Thymus (tissue), 11 donors: ENCODE results near the gene TIAL1. TPM values are rescaled to one million over a fixed set of nuclear protein-coding genes. Genes with fewer than 3 reads are reported as not detected.

Experiments used
- DNase-seq, 9 donors: peaks; one replicate each; pipeline ENCODE4 v3.0.0-alpha.2; 2013; ENCODE audit warnings: low spot score in 9 of 9, low read depth in 6 of 9, missing footprints in 1 of 9
- H3K27ac ChIP-seq, 2 donors: one replicate each; pipeline ENCODE4 v1.5.1; 2013; ENCODE audit warnings: control low read depth in 1 of 2, low read depth in 1 of 2, low read length in 1 of 2, mild to moderate bottlenecking in 1 of 2, moderate library complexity in 1 of 2
- H3K27me3 ChIP-seq, 2 donors: one replicate each; pipeline ENCODE4 v1.5.1; 2013; ENCODE audit warnings: low read length in 1 of 2; ENCODE audit not compliant: control insufficient read depth in 2 of 2, insufficient read depth in 1 of 2
- H3K36me3 ChIP-seq, 2 donors: one replicate each; pipeline ENCODE4 v1.5.1; 2013; ENCODE audit warnings: low read length in 1 of 2, mild to moderate bottlenecking in 1 of 2, moderate library complexity in 1 of 2; ENCODE audit not compliant: control insufficient read depth in 2 of 2, insufficient read depth in 2 of 2
- H3K4me1 ChIP-seq, 2 donors: one replicate each; pipeline ENCODE4 v1.5.1; 2013; ENCODE audit warnings: low read length in 2 of 2; ENCODE audit not compliant: control insufficient read depth in 2 of 2, insufficient read depth in 2 of 2
- H3K4me3 ChIP-seq, 2 donors: one replicate each; pipeline ENCODE4 v1.5.1; 2013; ENCODE audit warnings: low read length in 2 of 2, control low read depth in 1 of 2, mild to moderate bottlenecking in 1 of 2
- H3K9me3 ChIP-seq, 2 donors: one replicate each; pipeline ENCODE4 v1.5.1; 2013; ENCODE audit warnings: low read length in 1 of 2, mild to moderate bottlenecking in 1 of 2; ENCODE audit not compliant: control insufficient read depth in 2 of 2, insufficient read depth in 1 of 2
- WGBS: extraction: QIAGEN DNeasy Blood & Tissue Kit; methylation state at CpG from one replicate; pipeline ENCODE4 v1.1.7; 2013; 5-methylcytosine and 5-hydroxymethylcytosine counted together
- polyA plus RNA-seq: library from polyadenylated mRNA; stranded (reverse); fragments of 200-250 nt; gene quantifications from one replicate; pipeline ENCODE4 v1.2.3, GENCODE V29; 2013
- total RNA-seq: library from RNA; stranded (reverse); fragments of 120-200 nt; gene quantifications from one replicate; pipeline ENCODE4 v1.2.4, GENCODE V29; 2013
- donor health status: healthy.

TIAL1 gene
- total and polyA plus RNA-seq, 2 donors: 42.6 to 128 TPM

DNA sequence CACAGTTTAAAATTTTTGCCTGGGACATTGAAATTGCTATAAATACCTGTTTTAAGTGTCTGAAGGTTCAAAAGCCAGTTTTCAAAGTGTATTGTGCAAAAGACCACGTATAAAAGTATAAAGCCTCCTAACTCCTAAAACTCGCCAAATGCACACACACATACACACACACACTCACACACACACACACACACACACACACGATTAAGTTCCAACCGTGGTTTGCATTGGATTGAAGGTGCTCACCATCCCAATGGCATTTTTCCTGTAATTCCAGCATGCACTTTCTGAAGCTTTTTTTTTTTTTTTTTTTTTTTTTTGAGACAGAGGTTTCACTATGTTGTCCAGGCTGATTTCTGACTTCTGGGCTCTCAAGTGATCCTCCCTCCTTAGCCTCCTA lies 51.5 kb downstream of the TIAL1 start:
- Histone ChIP-seq H3K9me3 (no peaks in the 10 kb centered on the region), H3K36me3 (no peaks in the 10 kb centered on the region), H3K4me3 (no peak overlapping the region), H3K27ac (no peak overlapping the region), H3K27me3 (peaks cover 0 to 7% of the 10 kb centered on the region in 2 donors), H3K4me1 (peaks cover 2 to 23% of the 10 kb centered on the region in 2 donors)
- no peak for DNase-seq
- WGBS: 77% methylated on average over 4 of the region's 4 CpGs

DNA sequence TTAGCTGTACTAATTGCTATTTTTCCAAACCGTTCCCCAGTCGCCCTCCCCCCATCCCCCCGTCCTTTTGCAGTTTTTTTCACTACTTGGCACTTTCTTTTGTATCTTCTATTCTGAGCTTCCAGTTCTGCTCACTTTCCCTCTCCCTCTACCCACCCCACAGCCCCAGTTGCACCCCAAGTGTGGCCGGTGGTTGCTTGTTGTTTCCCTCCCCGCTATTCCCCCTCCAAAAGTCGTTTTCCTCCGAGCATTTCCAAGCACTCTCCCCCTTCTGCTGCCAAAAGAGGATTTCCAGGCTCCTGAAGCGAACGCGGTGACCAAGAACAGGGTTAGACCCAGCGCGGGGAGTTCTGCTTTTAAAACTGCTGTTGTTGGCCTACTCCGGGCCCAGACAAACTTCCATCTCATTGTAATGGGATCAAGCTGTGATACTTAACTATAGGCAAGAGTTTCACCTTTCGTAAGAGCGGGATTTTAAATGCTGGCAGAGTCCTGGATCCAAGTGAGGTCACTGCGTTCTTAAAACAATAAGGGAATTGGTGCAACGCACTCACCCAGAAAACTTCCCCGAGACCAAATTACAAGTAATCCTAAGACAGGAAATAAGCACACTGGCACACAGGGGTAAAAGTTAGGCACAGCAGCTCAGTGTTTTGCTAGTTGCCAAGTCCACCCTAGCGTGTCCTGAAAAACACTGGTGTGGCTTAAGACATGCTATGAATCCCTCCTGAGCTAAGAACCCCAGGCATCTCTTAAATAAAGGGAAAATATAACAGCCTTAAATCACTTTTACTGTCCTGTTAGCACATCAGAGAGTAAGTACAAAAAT lies 52.7 kb downstream of the TIAL1 start:
- 81% methylated on average over 19 of the region's 19 CpGs for WGBS
- Histone ChIP-seq H3K9me3 (no peaks in the 10 kb centered on the region), H3K27me3 (peaks cover 0 to 7% of the 10 kb centered on the region in 2 donors), H3K27ac (no peak overlapping the region), H3K4me3 (peak overlapping the region; percentile 95 to 98), H3K4me1 (peaks cover 10 to 35% of the 10 kb centered on the region in 2 donors), H3K36me3 (peaks cover 0 to 3% of the 10 kb centered on the region in 2 donors)
- no peak for DNase-seq

DNA sequence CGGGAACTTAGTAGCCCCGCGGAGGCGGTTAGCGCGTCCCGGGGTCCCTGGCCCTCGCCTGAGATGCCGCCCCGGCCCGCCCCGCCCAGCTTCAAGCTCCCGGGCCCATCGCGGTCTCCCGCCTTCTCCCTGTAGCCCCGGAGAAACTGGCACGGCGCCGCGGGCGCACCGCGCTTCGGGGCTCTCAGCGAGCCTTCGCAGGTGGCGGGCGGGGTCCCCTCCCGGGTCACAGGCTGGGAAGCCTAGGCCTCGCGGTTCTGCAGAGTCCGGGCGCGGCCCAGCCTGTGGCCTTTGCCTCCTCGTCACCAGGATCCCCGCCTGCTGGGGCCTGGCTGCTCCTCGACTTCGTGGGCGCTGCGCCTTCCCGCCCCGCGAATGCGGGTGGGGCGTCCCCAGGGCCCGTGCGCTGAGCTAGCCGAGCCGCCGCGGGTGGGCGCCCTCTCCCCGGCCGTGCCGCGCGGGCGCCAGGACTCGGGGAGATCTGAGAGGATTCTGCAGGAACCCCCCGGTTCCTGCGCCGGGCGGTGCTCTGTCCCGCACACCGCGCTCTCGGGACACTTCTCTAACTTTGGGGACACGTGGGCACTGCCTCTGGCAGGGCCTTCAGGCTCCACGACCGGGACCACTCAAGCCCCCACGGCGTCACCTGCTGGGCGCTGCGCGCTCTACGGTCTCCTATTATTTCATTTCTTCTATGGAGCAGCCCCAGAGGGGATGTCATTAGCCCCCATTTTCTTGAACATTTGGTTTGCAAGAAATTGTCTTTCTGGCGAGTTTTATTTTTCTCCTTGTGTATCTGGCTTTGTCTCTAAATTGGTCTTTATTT lies 53.6 kb downstream of the TIAL1 start:
- peak in 7 of 9 donors; percentile 34 to 83 (median 58) for DNase-seq
- H3K27ac ChIP-seq: peak overlapping the region; percentile 60 to 86
- H3K4me3 ChIP-seq: peak overlapping the region; percentile 95 to 98
- peaks cover 18 to 41% of the 10 kb centered on the region in 2 donors for H3K4me1 ChIP-seq
- H3K9me3 ChIP-seq: no peaks in the 10 kb centered on the region
- H3K36me3 ChIP-seq: peaks cover 0 to 3% of the 10 kb centered on the region in 2 donors
- H3K27me3 ChIP-seq: peaks cover 0 to 7% of the 10 kb centered on the region in 2 donors
- whole genome bisulfite sequencing: under 1% methylated on average over 78 of the region's 78 CpGs

DNA sequence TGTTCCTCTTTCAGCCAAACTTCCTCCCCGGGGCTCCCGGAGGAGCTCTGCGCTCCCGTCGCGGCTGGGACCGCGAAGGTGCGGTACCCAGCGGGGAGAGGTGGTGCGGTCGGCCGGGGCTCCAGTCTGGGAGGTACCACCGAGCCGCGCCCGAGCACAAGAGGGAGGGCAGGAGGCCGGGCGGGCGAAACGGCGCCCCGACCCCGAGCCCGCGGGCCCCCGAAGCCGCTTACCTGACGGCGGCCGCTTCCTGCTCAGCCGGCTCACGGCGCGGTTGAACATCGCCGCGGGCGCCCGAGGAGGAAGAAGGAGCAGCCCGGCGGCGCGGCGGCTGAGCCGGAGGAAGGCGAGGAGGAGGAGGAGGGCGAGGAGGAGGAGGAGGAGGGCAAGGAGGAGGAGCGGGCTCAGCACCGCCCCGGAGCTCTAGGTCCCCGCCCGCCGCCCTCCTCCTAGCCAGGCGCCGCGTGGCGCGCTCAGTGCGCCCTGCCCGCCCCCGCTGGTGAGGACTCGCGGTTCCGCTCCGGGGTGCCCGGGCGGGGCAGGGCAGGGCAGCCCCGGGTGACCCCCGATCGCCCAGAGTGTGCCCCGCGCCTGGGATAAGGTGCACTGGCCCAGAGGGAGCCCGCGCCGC lies 54.3 kb downstream of the TIAL1 start, which contains the start of gene RGS10:
RGS10 (minus strand) TSS at position 363 of the 631 bp plus-strand sequence; CDS start at position 282, 81 bp downstream.
- peak in 8 of 9 donors; percentile 68 to 94 (median 84) for DNase-seq
- Histone ChIP-seq H3K36me3 (peaks cover 3 to 4% of the 10 kb centered on the region in 2 donors), H3K27me3 (peaks cover 0 to 7% of the 10 kb centered on the region in 2 donors), H3K4me3 (peak within 1 kb of the TSS; percentile 95 to 98), H3K9me3 (no peaks in the 10 kb centered on the region), H3K27ac (peak within 1 kb of the TSS; percentile 79 to 86), H3K4me1 (peaks cover 24 to 47% of the 10 kb centered on the region in 2 donors)
- WGBS: under 1% methylated on average over 76 of the region's 76 CpGs

DNA sequence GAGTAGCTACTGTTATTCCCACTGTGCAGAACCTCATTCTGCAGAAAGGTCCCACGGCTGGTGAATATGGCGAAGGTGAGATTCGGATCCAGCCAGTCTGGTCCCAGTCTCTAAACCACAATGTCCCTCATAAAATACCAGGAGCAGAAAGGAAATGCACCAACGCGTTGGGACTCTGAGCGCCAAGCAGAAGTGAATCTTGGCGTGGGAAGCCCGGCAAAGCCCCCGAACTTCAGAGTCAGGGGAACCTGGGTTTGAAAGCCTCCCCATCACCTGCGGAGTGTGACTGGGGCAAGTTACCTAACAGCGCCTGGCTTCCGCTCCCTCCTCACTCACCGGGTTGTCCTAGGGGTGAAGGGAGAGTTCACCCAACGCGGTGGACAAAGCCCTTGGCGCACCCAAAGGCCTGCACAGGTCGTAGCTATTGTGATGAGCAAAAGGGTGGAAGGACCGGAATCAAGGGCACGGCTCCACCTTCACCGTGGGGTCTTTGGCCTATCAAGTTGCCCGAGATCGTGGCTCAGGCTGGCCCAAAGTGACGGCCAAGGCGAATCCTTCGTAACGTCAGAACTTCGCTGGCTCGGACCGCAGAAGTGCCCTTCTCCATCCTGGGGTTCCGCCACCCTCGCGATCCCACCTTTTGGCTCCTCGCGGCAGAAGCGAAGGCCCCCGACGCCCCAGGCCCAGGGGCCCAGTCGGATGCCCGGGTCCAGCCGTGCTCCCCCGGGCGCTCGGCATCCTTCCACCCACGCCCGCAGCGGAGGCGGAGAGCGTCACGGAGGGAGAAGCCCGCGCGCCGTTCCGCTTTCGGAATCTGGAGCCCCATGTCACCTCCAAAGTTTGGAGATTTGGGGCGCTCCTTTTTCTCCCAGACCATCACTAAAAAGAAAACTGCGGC lies 55.1 kb downstream of the TIAL1 start:
- no peaks in the 10 kb centered on the region for H3K9me3 ChIP-seq
- peak in 3 of 9 donors; percentile 40 to 58 (median 42) for DNase-seq
- H3K27ac ChIP-seq: peak overlapping the region; percentile 79 to 86
- H3K4me1 ChIP-seq: peaks cover 30 to 55% of the 10 kb centered on the region in 2 donors
- H3K36me3 ChIP-seq: peaks cover 6 to 8% of the 10 kb centered on the region in 2 donors
- H3K4me3 ChIP-seq: peak overlapping the region; percentile 95 to 98
- WGBS: 10% methylated on average over 57 of the region's 57 CpGs
- peaks cover 0 to 7% of the 10 kb centered on the region in 2 donors for H3K27me3 ChIP-seq

DNA sequence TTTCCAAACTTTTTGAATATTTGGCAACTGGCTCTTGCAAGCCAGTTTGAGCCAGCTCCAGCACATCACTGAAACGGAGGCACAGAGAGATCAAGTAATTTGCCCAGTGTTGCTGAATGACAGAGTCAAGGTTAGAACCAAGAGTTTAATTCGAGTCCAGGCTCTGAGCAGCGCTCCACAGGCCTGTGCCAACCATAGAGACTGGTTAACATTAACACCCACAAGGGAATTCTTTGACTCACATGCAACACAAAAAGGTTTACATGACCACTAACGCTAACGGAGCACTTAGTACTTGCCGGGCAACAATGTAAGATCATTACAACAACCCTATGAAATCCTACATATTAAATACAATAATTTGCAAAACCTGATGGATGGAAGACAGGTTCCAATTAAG lies 55.7 kb downstream of the TIAL1 start:
- DNase-seq: peak in 1 of 9 donors; percentile 50
- H3K27ac ChIP-seq: peak overlapping the region; percentile 1 to 79
- 72% methylated on average over 6 of the region's 6 CpGs for WGBS
- peaks cover 10 to 14% of the 10 kb centered on the region in 2 donors for H3K36me3 ChIP-seq
- H3K4me1 ChIP-seq: peaks cover 37 to 62% of the 10 kb centered on the region in 2 donors
- peak overlapping the region; percentile 95 to 98 for H3K4me3 ChIP-seq
- H3K27me3 ChIP-seq: peaks cover 0 to 7% of the 10 kb centered on the region in 2 donors
- H3K9me3 ChIP-seq: no peaks in the 10 kb centered on the region

DNA sequence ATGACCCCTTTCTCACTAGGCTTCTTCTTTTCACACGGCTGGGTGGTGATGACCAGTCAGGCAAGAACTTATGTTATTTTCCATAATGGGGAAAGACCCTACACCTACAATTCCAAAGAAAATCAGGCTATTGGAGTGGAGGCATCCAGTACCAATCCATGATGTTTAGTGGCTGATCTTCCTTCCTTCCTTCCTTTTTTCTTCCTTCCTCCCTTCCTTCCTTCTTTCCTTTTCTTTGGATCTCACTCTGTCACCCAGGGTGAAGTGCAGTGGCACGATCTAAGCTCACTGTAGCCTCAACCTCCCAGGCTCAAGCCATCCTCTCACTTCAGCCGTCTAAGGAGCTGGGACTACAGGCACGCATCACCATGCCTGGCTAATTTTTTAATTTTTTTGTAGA lies 56.7 kb downstream of the TIAL1 start:
- no peaks in the 10 kb centered on the region for H3K9me3 ChIP-seq
- peaks cover 44 to 70% of the 10 kb centered on the region in 2 donors for H3K4me1 ChIP-seq
- peak overlapping the region; percentile 95 to 98 for H3K4me3 ChIP-seq
- H3K27me3 ChIP-seq: peaks cover 0 to 7% of the 10 kb centered on the region in 2 donors
- no peak for DNase-seq
- no peak overlapping the region for H3K27ac ChIP-seq
- peaks cover 10 to 17% of the 10 kb centered on the region in 2 donors for H3K36me3 ChIP-seq
- WGBS: 90% methylated on average over 4 of the region's 4 CpGs

DNA sequence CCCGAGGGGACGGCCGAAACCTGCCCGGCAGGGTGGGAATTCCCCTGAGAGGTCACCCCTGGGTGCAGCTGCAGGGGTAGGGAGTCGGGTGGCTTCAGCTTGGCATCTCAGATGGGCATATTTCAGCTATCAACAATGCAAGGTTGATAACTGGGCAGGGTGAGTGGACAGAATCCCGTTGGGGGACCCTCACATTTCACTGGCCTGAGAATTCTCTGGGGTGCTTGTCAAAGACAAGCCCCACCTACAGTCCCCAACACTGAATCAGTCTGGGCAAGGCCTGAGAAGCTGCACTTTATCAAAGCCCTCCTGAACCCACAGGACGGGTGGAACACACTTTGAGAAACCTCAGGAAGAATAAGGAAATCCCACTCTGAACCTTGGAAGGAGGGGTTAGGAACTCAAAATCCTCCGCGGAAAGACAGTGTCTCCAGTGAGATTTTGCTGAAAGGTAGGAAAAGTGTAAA lies 57.4 kb downstream of the TIAL1 start:
- H3K9me3 ChIP-seq: no peaks in the 10 kb centered on the region
- H3K4me3 ChIP-seq: peak overlapping the region; percentile 31 to 40
- 84% methylated on average over 9 of the region's 9 CpGs for WGBS
- peaks cover 0 to 7% of the 10 kb centered on the region in 2 donors for H3K27me3 ChIP-seq
- H3K4me1 ChIP-seq: peaks cover 44 to 70% of the 10 kb centered on the region in 2 donors
- H3K27ac ChIP-seq: peak overlapping the region in 1 of 2 donors; percentile 76
- DNase-seq: no peak
- H3K36me3 ChIP-seq: peaks cover 10 to 19% of the 10 kb centered on the region in 2 donors
